ENCODE data around the gene ZFR.
"Not testable (repeated sequence)": the region's sequence is repeated elsewhere in the genome, so short reads cannot be mapped to it uniquely, and the experiment has no call there.

The ZFR gene

GRCh38 chr5:32353420-32353819 is 91.1 kb downstream of the ZFR start:
- no peak for DNase-seq

GRCh38 chr5:32352685-32353084 is 91.9 kb downstream of the ZFR start:
- DNase-seq, result no peak

DNA sequence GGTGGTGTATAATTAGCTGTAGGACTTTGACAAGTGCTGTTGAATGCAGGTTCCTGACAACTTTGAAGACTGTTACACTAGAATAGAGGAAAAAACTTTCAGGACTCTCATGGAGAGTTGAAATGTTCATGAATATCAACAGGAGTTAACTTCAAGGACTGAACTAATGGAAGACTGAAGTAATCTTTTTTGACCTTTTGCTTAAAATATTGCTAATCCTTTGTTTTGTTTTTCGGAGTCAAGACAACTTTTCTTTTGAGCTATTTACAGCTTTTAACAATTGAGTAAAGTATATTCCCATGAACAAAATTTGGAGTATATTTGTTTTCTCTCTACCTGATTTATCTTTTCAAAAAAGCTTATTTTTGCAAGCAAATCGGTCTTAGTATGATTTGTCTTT is 97.7 kb downstream of the ZFR start:
- no peak for DNase-seq

DNA sequence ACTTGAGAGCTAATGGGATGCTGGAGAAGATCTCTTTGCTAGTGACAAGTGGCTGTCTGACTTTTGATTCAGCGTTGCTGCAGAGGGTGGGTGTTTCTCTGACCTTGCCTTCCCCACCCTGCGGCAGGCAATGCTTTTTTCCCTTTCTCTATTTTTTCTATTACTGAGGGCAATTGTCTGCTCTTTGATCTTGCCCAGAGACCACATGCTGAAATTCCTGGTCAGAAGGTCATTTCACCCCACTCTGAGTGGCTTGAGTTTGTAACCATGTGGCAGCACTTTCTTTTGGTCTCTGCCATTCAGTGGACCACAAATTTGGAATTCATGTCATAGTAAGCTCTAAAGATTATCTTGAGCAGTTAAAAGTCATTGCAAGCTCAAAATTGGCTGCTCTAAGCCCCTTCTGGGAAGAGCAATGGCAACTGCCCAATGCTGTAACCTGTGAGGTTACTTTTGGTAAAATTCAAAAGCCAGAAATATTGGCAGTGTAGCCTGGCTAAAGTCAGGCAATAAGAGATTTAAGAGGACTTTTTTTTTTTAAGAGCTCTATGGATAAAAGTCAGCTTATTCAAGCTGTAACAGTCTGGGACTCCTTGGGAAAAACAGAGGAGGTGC is 101.4 kb downstream of the ZFR start:
- no peak for DNase-seq

DNA sequence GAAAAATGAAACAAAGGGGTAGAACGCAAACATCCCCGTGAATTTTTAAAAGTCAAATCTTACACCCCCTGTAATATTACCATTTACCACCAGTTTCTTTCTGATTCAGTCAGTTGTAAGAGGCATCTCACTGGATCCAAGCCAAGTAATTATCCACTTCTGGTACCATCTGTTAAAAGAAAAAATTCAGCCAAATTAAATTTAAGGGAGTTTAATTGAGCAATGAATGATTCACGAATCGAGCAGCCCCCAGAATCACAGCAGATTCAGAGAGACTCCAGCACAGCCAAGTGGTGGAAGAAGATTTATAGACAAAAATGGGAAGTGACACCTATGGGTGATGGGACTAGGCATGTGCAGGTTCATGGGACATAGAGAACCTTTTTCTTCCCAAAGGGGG is 101.9 kb downstream of the ZFR start:
- peak; percentile 21 for DNase-seq

DNA sequence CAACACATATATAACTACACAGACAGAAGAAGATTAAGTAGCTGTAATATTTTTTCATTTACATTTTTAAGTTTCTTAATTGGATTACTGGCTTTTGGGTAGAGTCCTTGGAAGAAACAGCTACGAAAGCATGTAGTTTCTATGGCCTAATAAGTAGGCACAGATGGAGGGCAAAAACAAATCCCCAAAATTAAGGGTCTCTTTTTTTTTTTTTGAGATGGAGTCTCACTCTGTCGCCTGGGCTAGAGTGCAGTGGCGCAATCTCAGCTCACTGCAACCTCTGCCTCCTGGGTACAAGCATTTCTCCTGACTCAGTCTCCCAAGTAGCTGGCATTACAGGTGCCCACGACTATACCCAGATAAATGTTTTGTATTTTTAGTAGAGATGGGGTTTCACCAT is 104.7 kb downstream of the ZFR start:
- no peak for DNase-seq

DNA sequence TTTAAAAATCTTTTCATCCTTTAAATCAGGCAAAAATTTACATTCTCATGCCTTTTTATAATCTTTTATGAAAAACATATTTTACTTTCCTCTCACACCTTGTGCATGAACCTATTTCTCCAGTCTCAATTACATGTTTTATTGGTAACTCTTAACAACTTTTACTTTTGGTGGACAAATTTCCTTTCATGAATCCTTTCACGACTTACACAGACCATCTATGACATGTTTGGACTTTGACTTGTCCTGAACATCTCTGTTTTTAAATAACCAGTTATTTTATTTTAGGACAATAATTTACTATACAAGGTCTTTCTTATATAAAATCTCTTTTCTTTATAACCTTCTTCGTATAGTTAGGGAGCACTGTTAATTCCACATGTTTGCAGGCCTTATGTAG is 105.3 kb downstream of the ZFR start:
- DNase-seq, result peak; percentile 30

GRCh38 chr5:32332966-32333365 is 111.6 kb downstream of the ZFR start:
- DNase-seq, result no peak

DNA sequence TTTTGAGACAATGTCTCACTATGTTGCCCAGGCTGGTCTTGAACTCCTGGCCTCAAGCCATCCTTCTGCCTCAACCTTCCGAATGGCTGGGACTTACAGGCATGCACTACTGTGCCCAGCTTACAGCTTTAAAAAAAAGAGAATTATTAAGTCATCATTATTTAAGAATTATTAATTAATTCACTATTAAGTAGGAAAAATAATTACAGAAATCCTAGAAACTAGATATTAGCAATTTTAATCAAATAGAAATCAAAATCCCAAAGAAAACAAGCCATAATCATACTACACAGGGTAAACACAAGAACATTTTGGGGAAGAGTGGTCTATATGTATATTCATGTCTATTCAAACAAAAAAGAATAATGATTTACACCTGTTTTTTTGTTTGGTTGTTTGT is 112.2 kb downstream of the ZFR start:
- DNase-seq, result no peak

- no peak for DNase-seq
These were observed 112.6 kb downstream of the ZFR start for GRCh38 chr5:32331935-32332274.

DNA sequence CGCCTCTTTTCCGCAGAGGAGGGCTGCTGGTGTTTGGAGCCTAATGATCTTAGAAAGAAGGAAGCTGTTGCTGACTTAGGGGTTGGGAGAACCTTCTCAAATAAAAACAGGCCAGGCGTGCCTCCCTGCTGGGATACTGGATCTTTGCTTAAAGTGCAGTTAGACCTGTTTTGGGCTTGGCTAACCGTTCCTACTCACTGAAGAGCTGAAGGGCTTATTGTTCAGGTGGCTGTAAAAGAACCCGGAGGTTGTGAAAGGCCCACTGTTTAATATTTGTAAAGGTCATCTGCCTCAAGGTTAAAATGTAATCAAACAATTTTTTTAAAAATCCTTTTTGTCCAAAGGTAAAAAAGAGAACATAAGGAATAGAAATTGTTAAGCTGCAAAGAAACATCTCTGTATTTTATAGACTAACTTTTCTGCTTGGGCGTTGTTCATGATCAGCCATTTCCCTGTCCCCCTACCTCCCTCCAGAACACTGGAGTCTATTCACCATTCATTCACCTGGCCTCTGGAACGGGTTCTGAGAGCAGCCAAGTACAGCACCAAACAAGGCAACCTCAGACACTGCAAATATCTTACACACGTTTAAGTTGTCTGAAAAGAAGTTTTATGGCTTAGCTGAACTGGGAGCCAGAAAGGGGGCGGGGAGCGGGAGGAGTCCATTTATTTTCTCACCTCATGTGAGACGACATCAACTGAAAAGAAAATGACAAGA is 113.2 kb downstream of the ZFR start:
- no peak for DNase-seq

GRCh38 chr5:32330126-32330971 is 114.2 kb downstream of the ZFR start:
- DNase-seq, result no peak

- DNase-seq, result no peak
These were observed 115.1 kb downstream of the ZFR start for GRCh38 chr5:32329395-32329834.

DNA sequence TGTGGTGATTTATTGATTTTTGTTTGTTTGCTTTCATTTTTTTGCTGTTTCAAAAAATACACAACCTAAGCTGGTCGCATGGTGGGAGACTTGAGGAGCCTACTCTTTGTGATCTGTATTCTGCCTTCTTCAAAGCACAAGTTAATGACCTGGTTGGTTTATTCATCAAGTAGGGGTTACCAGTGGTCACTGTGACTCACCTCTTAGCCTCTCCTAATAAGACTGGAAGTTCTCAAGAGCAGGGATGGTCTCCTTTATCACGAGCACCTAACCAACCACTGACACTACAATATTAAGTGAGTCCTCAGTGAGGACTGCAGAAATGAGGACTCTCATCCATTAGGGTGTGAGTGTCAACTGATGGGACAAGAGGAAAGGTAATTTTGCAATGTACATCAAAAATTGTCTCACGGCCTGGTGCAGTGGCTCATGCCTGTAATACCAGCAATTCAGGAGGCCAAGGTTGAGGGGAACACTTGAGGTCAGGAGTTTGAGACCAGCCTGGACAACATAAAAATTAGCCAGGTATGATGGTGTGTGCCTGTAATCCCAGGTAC is 118.2 kb downstream of the ZFR start:
- no peak for DNase-seq

- DNase-seq, result no peak
These were observed 118.9 kb downstream of the ZFR start for GRCh38 chr5:32325616-32326015.

GRCh38 chr5:32325062-32325461 is 119.5 kb downstream of the ZFR start:
- no peak for DNase-seq

DNA sequence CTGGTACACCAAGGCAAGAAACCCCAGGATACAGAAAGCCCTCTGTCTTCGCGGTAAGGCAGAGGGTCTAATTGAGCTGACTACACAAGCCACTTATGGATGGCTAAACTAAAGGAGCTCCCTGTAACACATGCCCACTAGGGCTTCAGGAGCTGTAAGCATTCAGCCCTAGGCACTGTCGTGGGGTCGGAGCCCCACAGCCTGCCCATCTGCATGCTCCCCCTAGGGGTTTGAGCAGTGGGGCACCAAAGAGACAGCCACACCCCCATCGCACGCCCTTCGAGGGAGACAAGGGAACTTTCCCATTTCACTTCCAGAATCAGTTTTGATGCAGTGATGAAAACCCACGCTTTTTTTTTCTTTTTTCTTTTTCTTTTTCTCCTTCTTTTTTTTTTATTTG is 120.8 kb downstream of the ZFR start:
- no peak for DNase-seq

- no peak for DNase-seq
These were observed 121.7 kb downstream of the ZFR start for GRCh38 chr5:32322882-32323281.

DNA sequence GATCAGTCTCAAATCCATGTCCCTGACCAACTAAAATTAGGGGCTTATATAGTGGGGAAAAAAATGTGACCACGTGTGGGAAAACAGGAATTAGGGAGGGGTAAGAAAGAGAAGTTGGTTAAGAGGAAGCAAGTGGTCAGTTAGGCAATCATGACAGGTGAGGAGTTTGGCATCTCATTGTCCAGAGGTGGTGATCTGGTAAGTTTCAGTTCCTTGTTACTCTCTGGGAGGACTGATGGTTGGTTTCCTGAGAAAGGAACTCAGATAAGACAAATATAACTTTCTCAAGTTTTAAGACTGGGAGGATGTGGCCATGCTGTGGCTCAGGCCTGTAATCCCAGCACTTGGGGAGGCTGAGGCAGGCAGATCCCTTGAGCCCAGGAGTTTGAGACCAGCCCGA is 122.8 kb downstream of the ZFR start:
- not testable (repeated sequence) for DNase-seq

GRCh38 chr5:32320576-32320975 is 124.0 kb downstream of the ZFR start:
- DNase-seq, result no peak

DNA sequence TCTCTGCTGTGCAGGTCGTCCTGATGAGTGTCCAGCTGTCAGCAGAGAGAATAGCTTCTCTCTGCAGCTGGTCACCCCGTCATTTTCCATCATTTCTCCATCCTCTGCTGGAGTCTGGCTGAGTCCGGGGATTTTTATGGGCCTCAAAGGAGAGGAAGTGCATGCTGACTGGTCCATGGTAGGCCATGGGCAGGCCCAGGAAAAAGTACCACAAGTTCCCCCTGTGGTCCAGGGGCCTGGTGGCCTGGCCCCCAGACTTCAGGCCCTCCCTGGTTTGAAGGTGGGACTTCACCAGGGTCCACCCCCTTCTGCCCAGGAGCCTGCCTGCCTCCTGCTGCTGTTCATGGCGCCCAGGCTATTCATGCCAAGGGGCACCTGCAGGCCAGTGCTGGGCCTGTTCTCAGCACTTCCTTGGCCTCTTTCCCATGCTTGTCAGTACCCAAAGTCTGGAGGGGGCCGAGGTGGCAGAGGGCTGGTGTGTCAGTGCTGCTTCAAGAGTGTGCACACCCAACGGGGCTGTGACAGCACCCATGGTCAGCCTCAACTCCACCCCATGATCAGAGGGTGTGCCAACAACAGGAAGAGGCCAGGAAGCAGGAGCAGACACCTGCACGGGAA is 124.5 kb downstream of the ZFR start:
- no peak for DNase-seq

GRCh38 chr5:32319392-32319791 is 125.1 kb downstream of the ZFR start:
- DNase-seq, result no peak

DNA sequence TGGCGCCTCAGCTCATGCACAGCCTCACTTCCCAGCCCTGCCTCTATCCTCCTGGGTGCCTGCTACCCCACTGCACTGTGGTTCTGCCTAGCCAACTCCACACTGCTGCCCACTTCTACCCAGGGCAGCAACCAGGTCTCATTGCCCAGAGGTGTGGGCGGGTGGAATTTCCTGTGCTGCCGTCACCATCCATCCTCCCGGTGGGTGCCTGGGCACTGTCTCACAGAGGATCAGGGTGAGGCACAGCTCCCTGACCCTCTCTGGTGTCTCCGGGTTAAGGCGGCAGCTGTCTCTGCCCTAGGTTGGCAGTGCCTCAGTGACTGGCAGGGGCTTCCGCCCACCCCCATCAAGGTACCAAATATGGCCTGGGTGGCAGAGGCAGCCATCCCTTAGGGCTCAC is 127.5 kb downstream of the ZFR start:
- no peak for DNase-seq
